ENCODE results near the gene KRTAP19-3.

DNA sequence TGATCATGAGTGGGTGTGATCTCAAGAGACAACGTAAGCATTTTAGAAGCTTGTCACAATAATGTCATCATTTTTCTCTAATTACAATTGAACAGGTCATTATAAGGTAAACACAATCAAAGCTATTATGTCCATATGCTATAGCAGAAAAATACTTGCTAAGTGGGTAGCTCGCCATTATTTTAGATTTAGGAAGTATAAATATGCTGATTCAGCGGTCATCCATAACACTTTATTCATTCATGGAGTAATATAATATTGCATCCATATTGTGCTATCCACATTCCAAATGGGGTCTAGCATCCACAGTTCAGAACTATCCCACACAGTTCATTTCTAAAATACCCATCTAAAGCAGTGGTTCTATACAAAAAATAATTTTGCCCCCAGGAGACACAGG, 43.3 kb downstream of the KRTAP19-3 start:
- TF ChIP-seq, protein P1, sequence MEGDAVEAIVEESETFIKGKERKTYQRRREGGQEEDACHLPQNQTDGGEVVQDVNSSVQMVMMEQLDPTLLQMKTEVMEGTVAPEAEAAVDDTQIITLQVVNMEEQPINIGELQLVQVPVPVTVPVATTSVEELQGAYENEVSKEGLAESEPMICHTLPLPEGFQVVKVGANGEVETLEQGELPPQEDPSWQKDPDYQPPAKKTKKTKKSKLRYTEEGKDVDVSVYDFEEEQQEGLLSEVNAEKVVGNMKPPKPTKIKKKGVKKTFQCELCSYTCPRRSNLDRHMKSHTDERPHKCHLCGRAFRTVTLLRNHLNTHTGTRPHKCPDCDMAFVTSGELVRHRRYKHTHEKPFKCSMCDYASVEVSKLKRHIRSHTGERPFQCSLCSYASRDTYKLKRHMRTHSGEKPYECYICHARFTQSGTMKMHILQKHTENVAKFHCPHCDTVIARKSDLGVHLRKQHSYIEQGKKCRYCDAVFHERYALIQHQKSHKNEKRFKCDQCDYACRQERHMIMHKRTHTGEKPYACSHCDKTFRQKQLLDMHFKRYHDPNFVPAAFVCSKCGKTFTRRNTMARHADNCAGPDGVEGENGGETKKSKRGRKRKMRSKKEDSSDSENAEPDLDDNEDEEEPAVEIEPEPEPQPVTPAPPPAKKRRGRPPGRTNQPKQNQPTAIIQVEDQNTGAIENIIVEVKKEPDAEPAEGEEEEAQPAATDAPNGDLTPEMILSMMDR (IDR thresholded peaks at IDR 0.05) = no peak
- TF ChIP-seq EZH2phosphoT487 (IDR thresholded peaks at IDR 0.05) = no peak
- no peak for TF ChIP-seq EZH2 (IDR thresholded peaks at IDR 0.05)

All from neural progenitor cell (in vitro differentiated cells).